Measurements from ENCODE around the gene TMEM134.

DNA sequence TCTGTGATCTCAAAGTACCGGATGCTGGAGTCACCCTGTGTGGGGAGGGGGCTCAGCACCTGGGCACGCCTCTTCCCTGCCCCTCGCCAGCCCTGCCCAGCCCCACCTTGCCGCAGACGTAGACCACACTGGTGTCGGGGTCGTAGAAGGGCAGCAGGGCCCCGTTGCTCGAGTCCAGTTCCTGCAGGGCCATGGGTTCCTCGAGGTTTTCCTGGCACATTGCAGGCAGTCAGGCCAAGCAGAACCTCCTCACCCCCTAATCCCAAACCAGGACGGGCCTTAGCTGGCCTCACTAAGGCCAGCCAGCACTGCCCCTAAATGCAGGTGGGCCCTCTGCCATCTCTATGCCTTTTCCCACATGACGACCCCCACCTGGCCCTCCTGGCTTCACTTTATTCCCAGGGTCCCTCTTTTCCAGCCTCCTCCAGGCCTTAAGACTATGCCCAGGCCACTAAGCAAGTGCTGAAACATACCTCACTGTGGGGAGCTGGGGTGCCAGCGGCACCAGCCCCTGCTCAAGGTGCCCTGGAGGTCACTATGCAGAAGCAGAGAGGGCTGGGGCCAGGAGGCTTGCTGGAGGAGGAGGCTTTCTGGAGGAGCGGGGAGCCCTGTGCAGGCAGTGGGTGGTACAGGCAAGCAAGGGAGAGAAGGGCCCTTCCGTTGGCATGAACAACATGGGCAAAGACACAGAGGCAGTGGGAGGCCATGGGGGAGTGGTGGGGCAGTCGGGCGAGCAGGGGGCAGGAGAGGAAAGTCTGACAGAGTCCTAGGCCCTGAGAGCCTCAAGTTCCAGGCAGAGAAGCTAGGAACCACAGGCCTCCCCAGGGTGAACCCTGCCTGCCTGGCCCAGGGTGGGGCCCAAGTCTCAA is 28.6 kb downstream of the TMEM134 start:
- TF ChIP-seq, protein P1, sequence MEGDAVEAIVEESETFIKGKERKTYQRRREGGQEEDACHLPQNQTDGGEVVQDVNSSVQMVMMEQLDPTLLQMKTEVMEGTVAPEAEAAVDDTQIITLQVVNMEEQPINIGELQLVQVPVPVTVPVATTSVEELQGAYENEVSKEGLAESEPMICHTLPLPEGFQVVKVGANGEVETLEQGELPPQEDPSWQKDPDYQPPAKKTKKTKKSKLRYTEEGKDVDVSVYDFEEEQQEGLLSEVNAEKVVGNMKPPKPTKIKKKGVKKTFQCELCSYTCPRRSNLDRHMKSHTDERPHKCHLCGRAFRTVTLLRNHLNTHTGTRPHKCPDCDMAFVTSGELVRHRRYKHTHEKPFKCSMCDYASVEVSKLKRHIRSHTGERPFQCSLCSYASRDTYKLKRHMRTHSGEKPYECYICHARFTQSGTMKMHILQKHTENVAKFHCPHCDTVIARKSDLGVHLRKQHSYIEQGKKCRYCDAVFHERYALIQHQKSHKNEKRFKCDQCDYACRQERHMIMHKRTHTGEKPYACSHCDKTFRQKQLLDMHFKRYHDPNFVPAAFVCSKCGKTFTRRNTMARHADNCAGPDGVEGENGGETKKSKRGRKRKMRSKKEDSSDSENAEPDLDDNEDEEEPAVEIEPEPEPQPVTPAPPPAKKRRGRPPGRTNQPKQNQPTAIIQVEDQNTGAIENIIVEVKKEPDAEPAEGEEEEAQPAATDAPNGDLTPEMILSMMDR (conservative IDR thresholded peaks at IDR 0.05; ENCODE audit: low read depth, low read length), result no peak
- TF ChIP-seq EZH2phosphoT487 (IDR thresholded peaks at IDR 0.05; ENCODE audit: borderline replicate concordance, low read length) (no peak), EZH2 (IDR thresholded peaks at IDR 0.05; ENCODE audit: low read length, unreplicated experiment) (no peak)
